Stimulated activated CD4-positive, alpha-beta T cell treated with anti-CD3 and anti-CD28 coated beads, TNF-alpha, amount 100 ng/mL, for 48 hours (primary cell): ENCODE measurements around the gene KRTCAP3.

Source experiments
- DNase-seq, 3 donors: peaks; one replicate each; pipeline ENCODE4 v3.0.0-alpha.2; 2020; ENCODE audit warnings: low read depth in 3 of 3

The KRTCAP3 gene

GRCh38 chr2:27441226-27441926, 805 bp upstream of the KRTCAP3 start:
- no peak for DNase-seq

DNA sequence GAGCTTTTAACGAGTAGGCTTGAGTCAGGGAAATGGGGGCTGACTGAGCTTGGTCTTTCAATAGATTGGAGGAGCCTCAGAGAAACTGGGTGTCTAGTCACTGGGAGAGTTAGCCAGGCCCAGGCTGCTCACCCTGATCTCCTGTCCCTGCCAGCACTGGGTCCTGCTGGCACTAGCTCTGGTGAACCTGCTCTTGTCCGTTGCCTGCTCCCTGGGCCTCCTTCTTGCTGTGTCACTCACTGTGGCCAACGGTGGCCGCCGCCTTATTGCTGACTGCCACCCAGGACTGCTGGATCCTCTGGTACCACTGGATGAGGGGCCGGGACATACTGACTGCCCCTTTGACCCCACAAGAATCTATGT, 720 bp downstream of the KRTCAP3 start:
- no peak for DNase-seq

DNA sequence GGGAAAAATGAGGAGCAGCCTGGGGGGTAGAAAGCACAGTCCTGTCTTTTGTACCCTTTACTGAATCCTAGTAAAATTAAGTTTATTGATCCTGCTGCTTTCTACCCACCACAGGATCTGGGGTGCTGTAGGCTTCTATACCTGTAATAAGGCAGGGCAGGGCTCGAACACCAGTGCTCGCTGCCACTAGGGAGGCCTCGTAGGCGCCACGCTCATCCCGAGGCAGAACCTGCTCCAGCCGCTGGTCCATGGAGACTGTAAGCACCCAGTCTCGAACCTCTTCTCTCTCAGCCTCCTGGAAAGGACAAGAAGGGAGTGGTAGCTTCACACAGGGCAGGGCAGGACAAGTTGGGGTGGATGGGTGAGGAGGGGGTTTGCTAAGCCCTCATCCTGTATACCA, 3.0 kb downstream of the KRTCAP3 start:
- no peak for DNase-seq

- DNase-seq, result no peak
These were observed 3.4 kb downstream of the KRTCAP3 start for GRCh38 chr2:27445615-27446014.

- no peak for DNase-seq
These were observed 3.9 kb downstream of the KRTCAP3 start for GRCh38 chr2:27446057-27446456.

DNA sequence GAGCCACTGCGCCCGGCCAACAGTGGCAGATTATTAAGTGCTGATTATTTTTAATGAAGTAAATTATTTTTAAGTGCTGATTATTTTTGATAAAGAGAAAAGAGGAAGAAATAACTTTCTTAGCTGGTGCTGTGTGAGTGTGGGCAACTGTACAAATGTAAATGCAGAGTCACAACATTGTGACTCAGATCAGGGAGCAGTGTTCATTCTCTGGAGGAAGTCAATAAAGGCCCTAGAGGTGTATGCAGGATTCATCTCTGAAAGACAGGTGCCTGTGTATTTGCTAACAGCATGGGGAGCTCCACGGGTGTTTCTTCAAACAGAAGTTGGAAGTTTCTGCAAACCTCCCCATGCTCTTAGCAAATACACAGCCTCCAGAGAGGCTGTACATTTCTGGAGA, 6.2 kb downstream of the KRTCAP3 start:
- DNase-seq, result no peak

GRCh38 chr2:27451095-27451494, 8.9 kb downstream of the KRTCAP3 start:
- DNase-seq, result no peak

DNA sequence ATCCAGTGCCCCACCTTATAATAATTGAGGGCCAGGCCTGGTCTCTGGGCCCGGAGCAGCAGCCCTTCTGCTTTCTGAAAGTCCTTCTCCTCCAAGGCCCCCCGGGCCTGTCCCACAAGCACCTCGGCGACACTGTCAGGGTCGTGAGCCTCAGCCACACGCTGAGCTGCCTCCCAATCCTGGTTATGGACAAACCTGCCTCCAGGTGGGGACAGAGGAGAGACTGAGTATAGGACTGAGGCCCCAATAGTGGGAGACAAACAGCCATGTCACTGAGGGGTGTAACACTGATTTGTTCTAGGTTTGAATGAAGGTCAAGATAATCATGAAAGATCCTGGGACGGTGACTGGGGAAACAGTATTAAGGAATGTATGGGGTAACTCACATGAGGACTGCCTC, 11.8 kb downstream of the KRTCAP3 start:
- DNase-seq, result no peak

- no peak for DNase-seq
These were observed 18.9 kb downstream of the KRTCAP3 start for GRCh38 chr2:27461118-27461517.

GRCh38 chr2:27464443-27464842, 22.3 kb downstream of the KRTCAP3 start:
- DNase-seq, result no peak

GRCh38 chr2:27471961-27472360, 29.8 kb downstream of the KRTCAP3 start:
- no peak for DNase-seq

GRCh38 chr2:27485496-27485895, 43.3 kb downstream of the KRTCAP3 start:
- DNase-seq, result no peak

- no peak for DNase-seq
These were observed 46.9 kb downstream of the KRTCAP3 start for GRCh38 chr2:27489118-27489497.

- DNase-seq, result peak; percentile 95 to 100 (median 99)
These were observed 47.6 kb downstream of the KRTCAP3 start, which contains the start of gene IFT172 for GRCh38 chr2:27489498-27490397. Gene IFT172 (minus strand): TSS chr2:27489743. CDS start chr2:27489653, 90 bp downstream.

GRCh38 chr2:27492557-27492956, 50.4 kb downstream of the KRTCAP3 start:
- no peak for DNase-seq

DNA sequence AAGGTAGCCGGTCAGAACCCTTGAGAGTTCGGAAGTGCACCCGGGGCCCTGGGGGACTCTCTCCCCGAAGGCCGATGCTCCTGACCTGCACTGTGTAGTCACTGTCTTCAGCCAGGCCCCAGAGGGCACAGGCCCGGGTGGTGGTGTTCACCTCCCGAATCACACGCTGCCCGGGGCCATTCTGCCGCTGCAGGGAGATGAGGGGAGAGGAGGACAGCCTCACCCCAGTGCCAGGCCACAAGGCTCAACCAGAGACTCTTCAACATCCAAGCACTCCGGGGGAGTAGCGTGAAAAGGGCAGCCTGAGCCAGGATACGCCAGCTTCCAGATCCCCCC, 51.7 kb downstream of the KRTCAP3 start:
- DNase-seq, result no peak
